ENCODE results near the gene COL13A1.

- TF ChIP-seq POLR2A (IDR thresholded peaks at IDR 0.05): no peak
- TF ChIP-seq, protein P1, sequence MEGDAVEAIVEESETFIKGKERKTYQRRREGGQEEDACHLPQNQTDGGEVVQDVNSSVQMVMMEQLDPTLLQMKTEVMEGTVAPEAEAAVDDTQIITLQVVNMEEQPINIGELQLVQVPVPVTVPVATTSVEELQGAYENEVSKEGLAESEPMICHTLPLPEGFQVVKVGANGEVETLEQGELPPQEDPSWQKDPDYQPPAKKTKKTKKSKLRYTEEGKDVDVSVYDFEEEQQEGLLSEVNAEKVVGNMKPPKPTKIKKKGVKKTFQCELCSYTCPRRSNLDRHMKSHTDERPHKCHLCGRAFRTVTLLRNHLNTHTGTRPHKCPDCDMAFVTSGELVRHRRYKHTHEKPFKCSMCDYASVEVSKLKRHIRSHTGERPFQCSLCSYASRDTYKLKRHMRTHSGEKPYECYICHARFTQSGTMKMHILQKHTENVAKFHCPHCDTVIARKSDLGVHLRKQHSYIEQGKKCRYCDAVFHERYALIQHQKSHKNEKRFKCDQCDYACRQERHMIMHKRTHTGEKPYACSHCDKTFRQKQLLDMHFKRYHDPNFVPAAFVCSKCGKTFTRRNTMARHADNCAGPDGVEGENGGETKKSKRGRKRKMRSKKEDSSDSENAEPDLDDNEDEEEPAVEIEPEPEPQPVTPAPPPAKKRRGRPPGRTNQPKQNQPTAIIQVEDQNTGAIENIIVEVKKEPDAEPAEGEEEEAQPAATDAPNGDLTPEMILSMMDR (IDR thresholded peaks at IDR 0.05): no peak
- TF ChIP-seq POLR2AphosphoS5 (IDR thresholded peaks at IDR 0.05): no peak
Observed at GRCh38 chr10:69810097-69810496, 8.4 kb downstream of the COL13A1 start.

All from breast epithelium (tissue), 3 donors.